Mucosa of gallbladder (tissue), 1 donor: ENCODE results near the gene GREM2. TPM values are rescaled to one million over a fixed set of nuclear protein-coding genes. Genes with fewer than 3 reads are reported as not detected.

ENCODE experiments used
- DNase-seq: peaks from one replicate; pipeline ENCODE4 v3.0.0-alpha.2; 2020; ENCODE audit warnings: low spot score
- total RNA-seq: library from RNA; stranded (reverse); gene quantifications from one replicate; pipeline ENCODE4 v1.2.1, GENCODE V29; 2021
- donor health status: DM: no; HTN: no; CAD: no.

GREM2 gene
- total RNA-seq = 52.2 TPM

GRCh38 chr1:240611619-240612480 lies at the start of gene GREM2:
GREM2 (minus strand) TSS chr1:240612155; CDS start chr1:240493475, 118,680 bp downstream.
- peak; percentile 18 for DNase-seq

GRCh38 chr1:240658312-240658960 lies 46.5 kb upstream of the GREM2 start:
- DNase-seq = no peak

- no peak for DNase-seq
These were observed 44.6 kb upstream of the GREM2 start for GRCh38 chr1:240656531-240656930.

- no peak for DNase-seq
These were observed 41.0 kb upstream of the GREM2 start for GRCh38 chr1:240652961-240653409.

- DNase-seq = no peak
These were observed 40.6 kb upstream of the GREM2 start for GRCh38 chr1:240652549-240652948.

- DNase-seq = no peak
These were observed 38.9 kb upstream of the GREM2 start for GRCh38 chr1:240650877-240651276.

GRCh38 chr1:240649733-240650721 lies 38.1 kb upstream of the GREM2 start:
- no peak for DNase-seq

- DNase-seq = no peak
These were observed 34.8 kb upstream of the GREM2 start for GRCh38 chr1:240646571-240647240.

GRCh38 chr1:240644732-240645131 lies 32.8 kb upstream of the GREM2 start:
- DNase-seq = no peak

GRCh38 chr1:240635466-240636256 lies 23.7 kb upstream of the GREM2 start:
- no peak for DNase-seq

GRCh38 chr1:240630409-240630808 lies 18.5 kb upstream of the GREM2 start:
- DNase-seq = no peak

- DNase-seq = no peak
These were observed 9.3 kb upstream of the GREM2 start for GRCh38 chr1:240621249-240621648.

- DNase-seq = no peak
These were observed 8.1 kb upstream of the GREM2 start for GRCh38 chr1:240619906-240620621.

- DNase-seq = no peak
These were observed 7.4 kb upstream of the GREM2 start for GRCh38 chr1:240619357-240619756.

GRCh38 chr1:240618946-240619345 lies 7.0 kb upstream of the GREM2 start:
- no peak for DNase-seq

- no peak for DNase-seq
These were observed 4.1 kb upstream of the GREM2 start for GRCh38 chr1:240616018-240616417.

- DNase-seq = no peak
These were observed 1.6 kb upstream of the GREM2 start for GRCh38 chr1:240613356-240614142.

GRCh38 chr1:240612811-240613210 lies 856 bp upstream of the GREM2 start:
- DNase-seq = no peak

- DNase-seq = no peak
These were observed 732 bp downstream of the GREM2 start for GRCh38 chr1:240611228-240611618.
